Stimulated activated CD4-positive, alpha-beta T cell treated with anti-CD3 and anti-CD28 coated beads, Interleukin-1b, Interleukin-23, amount 100 ng/mL, for 48 hours (primary cell): Measurements from ENCODE around the gene NTSR1.
A peak's percentile ranks its signal among the peaks of the same experiment; 100 is the strongest.

Experiments used
- DNase-seq: peaks from one replicate; pipeline ENCODE4 v3.0.0-alpha.2; 2020

NTSR1 gene

DNA sequence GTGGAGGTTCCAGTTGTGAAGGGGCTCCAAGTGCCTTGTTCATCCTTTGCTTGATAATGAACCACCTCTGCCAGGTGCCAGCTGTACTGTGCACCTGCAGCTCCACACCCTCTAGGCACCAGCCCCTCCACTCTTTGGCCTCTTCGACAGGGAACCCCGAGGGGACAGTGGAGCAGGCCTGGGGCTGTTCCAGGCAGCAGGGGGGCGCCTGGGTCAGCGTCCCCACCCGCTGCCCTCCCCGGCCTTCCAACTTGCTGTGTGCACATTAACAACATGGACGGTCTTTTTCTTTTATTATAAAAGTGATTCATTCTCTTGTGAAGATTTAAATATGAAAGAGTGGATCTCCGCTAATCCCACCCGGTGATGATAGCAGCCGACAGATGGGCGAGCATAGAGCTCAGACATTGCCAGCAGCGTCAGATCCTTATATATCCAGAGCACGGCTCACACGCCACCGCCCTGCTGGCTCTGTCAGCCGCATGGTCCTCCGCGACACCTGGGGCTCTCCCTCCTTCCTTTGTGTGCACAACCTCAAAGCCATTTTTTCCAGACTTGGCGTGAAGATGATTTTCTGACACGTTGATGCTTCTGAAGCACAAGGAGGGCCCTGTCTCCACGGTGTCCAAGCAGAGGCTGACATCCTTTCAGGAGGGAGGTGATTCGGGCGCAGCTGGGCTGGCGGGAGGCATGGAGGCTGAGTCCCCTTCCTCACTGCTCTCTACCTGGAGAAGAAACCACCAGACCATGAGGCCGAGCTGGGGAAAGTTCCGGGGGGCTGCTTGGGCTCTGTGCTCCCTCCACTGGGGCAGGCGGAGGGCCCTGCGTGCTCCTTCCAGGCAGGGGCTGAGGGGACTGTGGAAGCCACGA lies 65.4 kb downstream of the NTSR1 start:
- no peak for DNase-seq

DNA sequence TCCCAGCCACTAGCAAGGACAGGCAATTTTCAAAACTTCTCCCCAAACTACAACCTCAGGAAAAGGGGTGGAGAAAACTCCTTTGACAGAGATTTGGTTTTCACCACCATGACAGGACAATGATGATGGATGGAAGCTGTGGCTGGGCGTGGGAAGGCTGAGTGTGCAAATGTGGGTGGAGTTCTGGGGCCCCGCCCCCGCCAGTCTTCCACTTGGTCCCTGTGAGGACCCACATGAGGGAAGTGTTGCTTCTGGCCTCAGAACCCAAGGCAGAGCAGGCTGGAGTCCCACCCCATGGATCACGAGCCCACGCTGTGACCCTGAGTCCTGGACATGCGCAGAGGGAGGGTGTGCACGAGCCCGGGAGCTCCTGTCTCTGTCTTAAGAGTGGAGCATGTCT lies 66.1 kb downstream of the NTSR1 start:
- no peak for DNase-seq

DNA sequence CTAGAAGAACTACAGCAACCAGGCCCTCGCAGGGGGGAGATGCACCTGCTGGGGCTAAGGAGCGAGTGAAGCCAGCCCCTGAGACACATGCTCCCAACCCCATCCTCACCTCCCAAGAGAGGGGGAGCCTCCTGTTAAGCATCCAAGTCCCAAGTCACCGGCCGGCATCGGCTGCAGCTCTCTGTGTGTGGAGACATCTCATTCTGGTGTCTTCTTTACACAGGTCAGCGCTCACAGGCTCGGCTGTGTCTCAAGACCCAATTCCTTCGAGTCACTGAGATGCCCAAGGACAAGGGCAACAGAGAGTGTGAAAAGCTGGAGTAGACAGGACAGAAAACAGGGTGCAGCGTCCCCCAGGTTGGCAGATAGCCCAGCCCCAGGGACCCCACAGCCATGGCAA lies 66.6 kb downstream of the NTSR1 start:
- DNase-seq, result no peak

DNA sequence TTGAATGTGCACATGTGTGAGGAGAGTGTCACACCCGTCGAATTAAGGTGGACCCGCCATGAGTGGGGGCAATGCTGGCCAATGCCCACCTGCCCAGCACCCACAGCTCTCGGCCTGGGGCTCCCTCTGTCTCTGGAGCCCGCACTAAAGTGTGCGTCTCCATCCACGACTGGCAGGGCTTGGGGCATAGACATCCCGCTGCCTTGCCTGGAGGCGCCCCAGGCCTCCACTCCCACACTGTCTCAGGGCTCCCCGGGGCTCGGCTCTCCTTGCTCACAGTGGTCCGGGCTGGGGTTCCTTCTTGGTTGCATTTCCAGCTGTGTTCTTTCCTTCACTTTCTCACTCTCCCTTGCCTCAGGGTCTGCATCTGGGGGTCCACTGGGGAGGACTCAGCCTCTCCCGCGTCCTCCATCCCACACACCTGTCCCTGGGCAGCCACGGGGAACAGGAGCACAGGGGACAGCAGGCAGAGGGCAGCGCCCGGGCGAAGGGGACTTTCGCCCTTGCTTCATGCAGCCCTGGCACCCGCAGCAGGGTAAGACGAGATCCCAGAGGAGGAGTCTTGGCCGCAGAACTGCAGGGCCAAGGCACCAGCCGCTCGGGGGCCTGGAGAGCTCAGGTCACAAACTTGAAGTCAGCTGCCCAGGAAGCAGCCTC lies 67.5 kb downstream of the NTSR1 start:
- DNase-seq, result no peak

DNA sequence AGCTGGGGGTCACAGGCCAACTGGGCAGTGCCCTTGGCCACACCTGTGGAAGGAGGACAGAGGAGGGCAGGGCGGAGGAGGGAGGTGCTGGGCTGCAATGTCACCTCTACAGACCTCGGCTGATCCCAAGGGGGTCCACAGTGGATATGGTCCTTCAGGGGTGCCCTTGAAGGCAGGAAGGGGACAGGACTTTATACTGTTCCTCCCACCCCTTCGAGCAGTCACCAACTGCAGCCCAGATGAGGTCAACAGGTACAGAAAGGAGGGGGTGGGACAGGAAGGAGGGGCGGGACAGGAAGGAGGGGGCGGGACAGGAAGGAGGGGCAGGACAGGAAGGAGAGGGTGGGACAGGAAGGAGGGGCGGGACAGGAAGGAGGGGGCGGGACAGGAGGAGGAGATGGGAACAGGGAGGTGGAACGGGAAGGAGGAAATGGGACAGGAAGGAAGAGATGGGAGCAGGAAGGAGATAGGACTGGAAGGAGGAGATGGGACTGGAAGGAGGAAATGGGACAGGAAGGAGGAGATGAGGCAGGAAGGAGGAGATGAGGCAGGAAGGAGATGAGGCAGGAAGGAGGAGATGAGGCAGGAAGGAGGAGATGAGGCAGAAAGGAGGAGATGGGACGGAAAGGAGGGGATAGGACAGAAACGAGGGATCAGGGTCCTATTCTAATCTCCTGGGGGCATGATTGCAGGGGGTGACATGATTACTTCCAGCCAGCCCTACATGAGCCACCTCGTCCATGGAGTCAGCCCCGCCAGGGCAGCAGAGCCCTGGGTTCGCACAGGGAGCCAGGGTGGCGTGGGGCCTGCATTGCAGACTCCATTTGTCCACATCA lies 68.3 kb downstream of the NTSR1 start:
- peak; percentile 71 for DNase-seq

DNA sequence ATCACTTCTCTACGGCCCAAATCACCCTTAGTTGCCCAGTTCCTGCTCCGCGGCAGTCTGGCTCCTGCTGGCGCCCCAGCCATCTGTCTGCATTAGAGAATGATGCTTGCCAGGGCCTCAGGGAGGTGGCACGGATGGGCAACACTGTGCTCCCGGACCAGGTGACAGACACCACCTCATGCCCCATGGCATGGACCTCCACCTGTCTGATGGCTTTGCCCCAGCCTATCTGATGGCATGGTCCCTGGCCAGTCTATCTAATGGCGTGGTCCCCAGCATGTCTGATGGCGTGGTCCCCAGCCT lies 68.8 kb downstream of the NTSR1 start:
- no peak for DNase-seq

DNA sequence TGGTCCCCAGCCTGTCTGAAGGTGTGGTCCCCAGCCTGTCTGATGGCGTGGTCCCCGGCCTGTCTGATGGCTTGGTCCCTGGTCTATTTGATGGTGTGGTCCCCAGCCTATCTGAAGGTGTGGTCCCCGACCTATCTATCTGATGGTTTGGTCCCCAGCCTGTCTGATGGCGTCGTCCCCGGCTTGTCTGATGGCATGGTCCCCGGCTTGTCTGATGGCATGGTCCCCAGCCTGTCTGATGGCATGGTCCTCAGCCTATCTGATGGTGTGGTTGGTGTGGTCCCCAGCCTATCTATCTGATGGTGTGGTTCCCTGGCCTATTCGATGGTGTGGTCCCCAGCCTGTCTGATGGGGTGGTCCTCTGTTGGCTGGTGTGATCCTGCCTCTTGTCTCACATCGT lies 69.4 kb downstream of the NTSR1 start:
- DNase-seq, result no peak

DNA sequence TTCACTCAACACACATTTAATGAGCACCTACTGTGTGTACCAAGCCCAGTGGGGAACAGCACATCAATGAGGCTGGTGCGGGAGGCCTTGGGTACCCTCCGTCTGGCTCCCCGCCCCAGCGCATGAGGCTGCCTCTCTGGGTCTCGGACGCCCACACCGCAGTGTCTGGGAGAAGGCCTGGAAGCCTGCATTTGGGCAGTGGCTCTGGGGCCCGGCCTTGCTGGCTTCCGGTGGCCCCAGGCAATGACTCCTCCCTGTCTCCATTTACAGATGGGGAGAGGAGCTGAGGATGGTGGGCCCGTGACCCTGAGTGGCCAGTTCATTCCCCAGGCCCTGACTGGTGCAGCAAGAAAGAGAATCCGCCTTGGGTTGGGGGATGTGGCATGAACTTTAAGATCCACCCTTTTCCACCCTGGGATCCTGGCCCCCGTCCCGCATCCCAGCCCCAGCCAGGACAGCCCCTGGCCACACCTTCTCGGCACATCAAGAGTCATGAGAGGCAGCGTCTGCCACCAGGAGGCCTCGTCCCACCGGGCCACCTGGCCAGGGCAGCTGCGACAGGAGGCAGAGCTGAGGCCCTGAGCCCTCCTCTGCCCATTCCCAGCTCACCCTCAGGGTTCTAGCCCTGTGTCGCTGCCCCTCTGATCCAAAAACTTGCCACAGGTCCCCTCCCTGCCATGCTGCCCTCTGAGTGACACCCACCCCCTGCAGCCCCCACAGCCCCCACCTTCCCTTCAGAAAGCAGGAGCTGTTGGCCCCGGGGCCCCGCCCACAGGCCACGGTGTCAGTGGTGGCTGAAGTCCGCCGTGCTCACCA lies 70.2 kb downstream of the NTSR1 start:
- DNase-seq, result no peak

DNA sequence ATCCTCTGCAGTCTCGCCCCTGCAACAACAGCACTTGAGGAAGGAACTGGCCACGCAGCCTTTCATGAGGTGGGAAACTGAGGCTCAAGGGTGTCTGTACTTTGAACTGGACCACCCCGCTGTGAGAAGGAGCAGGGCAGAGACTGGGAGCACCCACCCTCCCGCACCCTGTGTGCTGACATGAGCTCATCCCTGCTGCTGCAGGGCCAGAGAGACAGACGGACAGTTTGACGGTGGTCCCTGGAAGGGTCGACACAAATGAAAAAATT lies 70.7 kb downstream of the NTSR1 start:
- DNase-seq, result no peak

DNA sequence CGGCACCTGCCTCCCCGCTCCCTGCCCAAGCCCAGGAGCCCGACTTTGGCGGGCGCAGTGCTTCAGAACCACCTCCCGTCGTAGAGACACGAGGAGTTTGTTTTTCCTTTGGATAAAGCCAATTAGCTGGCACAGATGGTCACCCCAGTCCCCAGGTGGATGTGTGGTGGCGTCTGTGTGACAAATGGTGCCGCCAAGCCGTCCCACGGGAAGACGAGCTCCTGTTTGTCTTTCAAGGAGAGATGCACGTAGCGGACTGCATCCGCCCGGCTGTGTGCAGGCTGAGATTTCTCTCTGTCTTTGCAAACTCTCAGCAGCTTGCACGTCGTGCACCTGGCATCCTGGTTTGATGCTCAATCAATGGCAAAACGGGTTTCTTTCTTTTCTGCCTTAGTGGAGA lies 71.6 kb downstream of the NTSR1 start:
- no peak for DNase-seq

DNA sequence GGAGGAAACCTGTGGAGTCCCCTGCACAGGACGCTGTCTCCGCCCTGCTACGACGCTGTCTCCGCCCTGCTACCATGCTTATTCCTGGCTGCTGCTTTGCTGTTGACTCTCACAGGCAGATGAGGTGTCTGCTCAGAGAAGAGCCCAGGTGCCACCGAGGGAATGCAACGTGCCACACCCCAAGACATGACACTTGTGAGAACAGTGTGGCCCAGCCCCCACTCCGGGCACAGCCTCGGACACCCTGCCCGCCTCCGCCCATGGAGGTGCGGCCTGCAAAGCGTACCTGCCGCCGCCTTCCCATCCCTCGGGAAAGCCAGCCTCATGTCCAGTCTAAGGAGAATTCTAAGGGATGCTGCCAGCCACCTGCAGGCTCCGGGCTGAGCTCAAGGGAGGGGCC lies 72.1 kb downstream of the NTSR1 start:
- no peak for DNase-seq

DNA sequence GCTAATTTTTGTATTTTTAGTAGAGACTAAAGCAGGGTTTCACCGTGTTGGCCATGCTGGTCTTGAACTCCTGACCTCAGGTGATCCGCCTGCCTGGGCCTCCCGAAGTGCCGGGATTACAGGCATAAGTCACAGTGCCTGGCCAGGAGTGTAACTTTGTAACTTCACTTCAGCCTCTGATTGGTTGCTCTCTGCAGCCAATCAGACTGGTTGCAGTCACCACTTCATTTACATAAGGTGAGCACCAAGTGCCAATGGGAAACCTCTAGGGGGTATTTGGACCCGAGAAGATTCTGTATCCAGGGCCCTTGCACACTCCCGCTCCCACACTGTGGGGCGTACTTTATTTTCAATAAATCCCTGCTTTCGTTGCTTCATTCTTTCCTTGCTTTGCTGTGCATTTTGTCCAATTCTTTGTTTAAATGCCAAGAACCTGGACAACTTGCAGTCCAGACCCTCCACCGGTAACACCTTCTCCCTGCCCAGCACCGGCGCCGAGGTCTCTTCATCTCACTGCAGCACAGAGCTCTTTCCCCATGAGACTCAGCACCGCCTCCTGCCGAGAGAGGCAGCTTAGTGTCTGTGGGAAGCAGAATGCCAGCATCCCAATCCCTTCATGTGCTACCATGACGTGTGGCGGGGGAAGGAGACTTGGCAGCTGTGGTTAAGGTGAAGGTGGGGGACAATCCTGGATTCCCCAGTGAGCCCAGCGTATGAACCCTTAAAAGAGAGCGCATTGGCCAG lies 73.7 kb downstream of the NTSR1 start:
- no peak for DNase-seq

DNA sequence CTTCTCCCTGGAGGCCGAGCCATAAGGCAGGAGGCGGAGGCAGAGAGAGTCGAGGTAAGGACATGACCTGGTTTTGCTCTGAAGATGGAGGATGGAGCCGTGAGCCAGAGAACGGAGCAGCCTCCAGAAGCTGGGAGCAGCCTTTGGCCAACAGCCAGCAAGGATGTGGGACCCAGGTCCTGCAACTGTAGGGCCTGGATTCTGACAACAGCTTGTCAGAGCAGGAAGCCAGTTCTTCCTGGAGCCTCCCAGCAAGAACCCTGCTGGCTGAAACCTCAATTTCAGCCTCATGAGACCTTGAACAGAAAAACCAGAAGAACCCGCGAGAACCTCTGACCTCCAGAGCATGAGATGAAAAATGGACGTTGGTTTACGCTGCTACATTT lies 74.2 kb downstream of the NTSR1 start:
- DNase-seq, result no peak

DNA sequence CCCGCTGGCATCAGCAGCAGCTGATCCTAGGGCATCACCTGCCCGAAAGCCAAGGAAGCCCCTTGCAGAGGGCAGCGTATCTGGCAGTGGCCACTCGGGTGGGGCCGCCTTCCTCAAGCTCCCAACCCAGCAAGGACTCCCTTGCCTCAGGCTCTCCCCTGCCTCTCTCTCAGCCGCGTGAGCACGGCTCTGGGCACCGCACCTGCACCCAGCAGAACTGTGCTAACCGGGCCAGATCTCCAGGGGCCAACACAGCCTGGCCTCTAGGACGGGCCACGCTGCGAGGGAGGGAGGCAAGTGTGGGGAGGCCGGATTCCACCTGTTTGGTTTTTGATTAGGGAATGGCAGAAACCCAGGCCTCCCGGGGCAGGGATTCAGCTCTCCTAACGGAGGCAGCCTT lies 75.9 kb downstream of the NTSR1 start:
- DNase-seq, result no peak

DNA sequence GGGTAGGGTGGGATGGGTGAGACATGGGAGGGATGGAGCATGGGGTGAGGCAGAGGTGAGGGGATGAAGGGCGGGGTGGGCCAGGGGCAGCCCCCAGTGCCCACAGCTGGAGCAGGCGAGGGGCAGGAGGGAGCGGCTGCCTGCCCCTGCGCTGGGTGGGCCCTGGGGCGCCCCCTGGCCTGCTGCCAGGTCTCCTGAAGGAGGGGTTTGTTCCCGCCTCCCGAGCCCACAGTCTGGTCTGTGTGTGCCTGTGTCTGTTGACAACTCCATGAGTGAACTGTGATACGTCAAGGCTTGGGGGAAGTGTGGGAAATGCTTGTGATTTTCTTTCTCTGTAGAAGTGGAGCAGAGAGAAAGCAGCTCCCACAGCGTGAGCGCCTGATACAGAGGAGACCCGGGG lies 76.8 kb downstream of the NTSR1 start:
- no peak for DNase-seq

DNA sequence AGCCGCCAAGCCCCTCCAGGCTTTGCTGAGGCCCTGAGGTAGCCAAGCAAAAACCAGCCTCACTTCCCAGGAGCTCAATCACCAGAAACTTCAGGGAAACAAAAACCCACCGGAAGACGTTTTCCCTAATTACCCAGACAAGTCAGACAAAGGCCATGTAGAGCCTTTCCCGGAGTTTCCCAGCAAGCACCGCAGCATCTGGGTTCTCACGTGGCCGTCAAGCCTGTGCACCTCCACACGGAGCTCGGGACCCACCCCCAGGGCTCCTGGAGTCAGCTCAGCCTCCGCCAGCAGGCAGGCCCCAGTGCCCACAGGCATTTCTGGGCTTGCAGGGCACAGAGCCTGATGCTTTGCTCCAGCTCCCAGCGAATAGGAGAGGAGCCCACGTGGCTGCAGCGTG lies 77.5 kb downstream of the NTSR1 start:
- DNase-seq, result no peak

DNA sequence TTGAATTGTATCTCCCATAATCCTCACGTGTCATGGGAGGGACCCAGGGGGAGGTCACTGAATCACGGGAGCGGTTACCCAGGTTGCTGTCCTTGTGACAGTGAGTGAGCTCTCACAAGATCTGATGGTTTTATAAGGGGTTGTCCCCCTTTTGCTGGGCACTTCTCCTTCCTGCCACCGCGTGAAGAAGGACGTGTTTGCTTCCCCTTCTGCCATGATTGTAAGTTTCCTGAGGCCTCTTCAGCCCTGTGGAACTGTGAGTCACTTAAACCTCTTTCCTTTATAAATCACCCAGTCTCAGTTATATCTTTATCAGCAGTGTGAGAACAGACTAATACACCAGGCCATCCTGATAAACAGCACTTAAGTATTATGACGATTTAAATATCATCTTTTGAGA lies 78.7 kb downstream of the NTSR1 start:
- DNase-seq, result no peak

DNA sequence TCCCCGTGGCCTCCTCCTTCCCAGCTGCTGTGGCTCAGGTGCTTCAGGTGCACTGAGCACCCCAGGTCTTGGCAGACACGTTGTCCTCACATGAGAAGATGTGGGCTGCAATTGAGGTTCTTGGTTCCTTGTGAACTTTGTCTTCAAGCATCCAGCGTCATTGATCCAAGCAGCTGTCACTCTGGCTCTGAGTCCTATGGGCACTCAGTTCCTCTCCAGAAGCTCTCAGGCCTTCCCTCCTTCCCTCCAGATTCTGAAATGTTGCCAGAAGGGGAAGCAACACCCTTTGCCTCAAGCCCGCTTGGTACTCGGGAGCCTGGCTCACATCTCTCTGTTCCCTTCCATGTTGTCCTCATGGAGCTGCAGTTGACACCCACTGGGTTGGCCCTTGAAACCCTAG lies 79.2 kb downstream of the NTSR1 start:
- DNase-seq, result no peak

DNA sequence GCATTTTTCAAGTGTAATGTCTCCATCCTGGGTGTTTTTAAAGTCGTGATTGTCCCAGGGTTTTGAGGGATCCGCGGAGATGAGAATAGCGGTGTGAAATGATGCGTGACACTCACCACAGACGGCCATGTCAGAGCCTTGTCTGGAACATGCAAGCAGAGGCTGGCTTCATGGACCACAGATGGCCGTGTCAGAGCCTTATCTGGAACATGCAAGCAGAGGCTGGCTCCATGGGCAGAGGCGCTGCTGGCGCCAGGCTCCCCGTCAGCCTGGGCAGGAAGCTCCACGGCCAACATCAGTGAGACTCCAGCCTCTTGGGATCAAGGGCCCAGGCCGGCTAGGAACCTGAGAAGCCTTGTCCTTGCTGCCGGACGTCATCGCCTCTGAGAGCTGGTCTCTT lies 80.0 kb downstream of the NTSR1 start:
- DNase-seq, result no peak

DNA sequence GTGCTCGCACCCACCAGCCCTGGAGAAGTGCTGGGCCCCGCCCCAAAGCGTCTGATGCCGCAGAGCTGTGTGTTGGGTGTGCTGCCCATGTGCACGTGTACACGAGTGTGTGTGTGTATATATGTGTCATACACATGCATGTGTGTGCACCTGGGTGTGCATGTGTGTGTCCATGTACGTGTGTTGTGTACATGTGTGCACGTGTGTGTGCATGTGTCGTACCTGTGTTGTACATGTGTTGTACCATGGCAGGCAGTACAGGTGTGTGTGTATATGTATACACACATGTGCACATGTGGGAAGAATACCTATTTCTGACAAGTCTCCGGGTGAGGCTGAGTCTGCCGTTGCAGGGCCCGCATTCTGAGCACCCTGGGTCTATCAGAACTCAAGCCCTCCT lies 81.4 kb downstream of the NTSR1 start:
- DNase-seq, result no peak

DNA sequence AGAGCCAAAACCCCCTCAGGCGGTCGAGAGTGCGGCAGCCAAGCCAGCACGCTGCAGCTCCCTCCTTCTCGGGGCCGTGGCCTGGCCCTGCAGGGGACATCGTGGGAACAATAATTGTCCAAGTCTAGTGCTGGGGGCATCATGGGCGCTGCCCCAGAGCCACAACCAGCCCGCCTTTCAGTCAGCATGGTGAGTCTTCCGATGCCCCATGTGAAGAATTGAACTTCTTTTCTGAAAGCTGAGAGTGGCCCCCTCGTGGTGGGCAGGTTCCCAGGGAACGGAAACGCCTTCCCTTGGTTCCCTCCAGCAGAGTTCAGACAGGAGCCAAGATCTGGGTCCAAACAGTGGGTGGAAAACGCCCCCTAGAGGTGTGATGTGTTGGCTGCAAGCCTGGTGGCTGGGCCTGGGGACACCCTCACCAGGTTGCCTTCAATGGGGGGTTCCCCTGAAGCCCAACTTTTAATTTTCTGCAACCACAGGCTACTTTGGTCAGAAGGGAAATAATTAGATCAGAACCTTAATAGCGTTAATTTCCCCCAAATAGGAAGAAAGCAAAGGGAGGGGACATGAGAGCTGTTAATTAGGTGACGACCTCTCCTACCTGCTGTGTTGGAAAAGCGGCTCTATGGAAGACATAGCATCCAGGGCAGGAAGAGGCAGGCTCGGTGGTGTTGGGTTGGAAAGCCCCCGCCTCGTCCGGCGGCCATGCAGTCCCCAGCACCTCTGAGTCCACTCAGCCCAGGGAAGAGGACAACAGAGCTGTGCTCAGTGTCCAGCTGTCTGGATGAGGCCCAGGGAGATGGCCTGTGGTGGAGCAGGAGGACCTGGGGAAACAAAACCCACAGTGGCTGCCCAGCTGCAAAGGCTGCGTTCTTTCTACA lies 82.9 kb downstream of the NTSR1 start:
- DNase-seq, result peak; percentile 79
